ENCODE data around the gene SPPL3. TPM values are rescaled to one million over a fixed set of nuclear protein-coding genes. Genes with fewer than 3 reads are reported as not detected.
"Not testable (repeated sequence)": the region's sequence is repeated elsewhere in the genome, so short reads cannot be mapped to it uniquely, and the experiment has no call there.

The SPPL3 gene
- total RNA-seq = 10 to 100 TPM; 24.7 to 27.6 TPM

DNA sequence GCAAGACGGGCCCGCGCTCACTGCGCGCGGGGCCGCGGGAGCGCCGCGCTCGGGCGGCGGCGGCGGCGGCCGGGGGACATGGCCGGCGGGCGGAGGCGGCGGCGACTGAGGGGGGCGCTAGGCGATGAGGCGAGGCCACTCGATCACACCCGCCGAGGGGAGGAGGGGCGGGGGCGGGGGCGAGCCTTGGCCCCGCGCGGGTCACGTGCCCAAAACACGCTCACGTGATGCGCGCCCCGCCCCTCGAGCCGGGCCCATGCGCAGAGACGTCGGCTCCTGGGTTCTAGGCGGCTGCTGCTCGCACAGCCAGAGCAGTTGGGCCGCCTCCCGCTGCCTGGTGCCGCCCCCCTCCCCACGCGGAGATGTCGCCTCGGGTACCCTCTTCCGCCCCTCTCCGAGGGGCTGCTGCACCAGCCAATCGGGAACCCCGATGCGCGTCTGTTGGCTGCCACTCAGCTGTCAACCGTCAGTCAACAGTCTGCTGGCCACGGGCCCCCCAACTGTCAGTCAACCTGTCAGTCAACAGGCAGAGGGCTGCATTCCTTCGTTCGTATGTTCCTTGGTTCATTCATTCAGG lies at the start of gene SPPL3:
Gene SPPL3 (minus strand): TSS at position 162 of the 577 bp plus-strand sequence. CDS start 491 bp downstream, outside the sequence.
- H3K27me3 Mint-ChIP-seq = no peaks in the 10 kb centered on the region
- peak within 1 kb of the TSS; percentile 98 for H3K4me3 Mint-ChIP-seq
- no peaks in the 10 kb centered on the region for H3K9me3 Mint-ChIP-seq
- peaks cover 14% of the 10 kb centered on the region for H3K36me3 Mint-ChIP-seq
- peak within 1 kb of the TSS; percentile 91 for H3K27ac Mint-ChIP-seq
- peak; percentile 95 for DNase-seq
- H3K4me1 Mint-ChIP-seq = peaks cover 15% of the 10 kb centered on the region

DNA sequence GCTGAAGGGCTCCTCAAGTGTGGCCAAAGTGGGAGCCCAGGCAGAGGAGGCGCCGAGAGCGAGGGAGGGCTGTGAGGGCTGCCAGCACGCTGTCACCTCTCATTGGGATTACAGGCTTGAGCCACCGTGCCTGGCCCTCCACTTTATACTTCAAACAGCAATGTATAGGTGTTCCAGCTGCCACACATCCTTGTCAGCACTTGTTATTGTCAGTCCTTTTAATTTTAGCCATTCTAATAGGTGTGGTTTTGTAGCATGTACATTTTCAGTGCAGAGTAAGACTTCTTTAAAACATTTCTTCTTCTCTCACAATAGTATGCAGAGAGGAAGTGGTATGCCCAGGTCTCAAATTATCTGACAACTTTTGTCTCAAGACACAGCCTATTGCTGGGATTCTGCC lies 46.6 kb upstream of the SPPL3 start:
- Mint-ChIP-seq H3K27ac (no peak overlapping the region), H3K27me3 (no peaks in the 10 kb centered on the region), H3K4me1 (no peaks in the 10 kb centered on the region), H3K4me3 (no peak overlapping the region), H3K9me3 (no peaks in the 10 kb centered on the region), H3K36me3 (no peaks in the 10 kb centered on the region)
- DNase-seq = no peak

DNA sequence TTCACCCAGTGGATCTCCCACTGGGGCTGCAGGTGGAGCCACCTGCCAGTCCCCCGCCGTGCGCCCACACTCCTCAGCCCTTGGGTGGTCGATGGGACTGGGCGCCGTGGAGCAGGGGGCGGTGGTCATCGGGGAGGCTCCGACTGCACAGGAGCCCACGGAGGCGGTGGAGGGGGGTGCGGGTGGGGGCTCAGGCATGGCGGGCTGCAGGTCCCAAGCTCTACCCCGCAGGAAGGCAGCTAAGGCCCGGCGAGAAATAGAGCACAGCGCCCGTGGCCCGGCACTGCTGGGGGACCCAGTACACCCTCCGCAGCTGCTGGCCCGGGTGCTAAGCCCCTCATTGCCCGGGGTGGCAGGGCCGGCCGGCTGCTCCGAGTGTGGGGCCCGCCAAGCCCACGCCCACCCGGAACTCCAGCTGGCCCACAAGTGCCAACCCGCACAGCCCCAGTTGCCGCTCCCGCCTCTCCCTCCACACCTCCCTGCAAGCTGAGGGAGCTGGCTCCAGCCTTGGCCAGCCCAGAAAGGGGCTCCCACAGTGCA lies 46.2 kb upstream of the SPPL3 start:
- DNase-seq, H3K4me3 Mint-ChIP-seq, H3K4me1 Mint-ChIP-seq, H3K36me3 Mint-ChIP-seq, H3K27me3 Mint-ChIP-seq, H3K9me3 Mint-ChIP-seq, H3K27ac Mint-ChIP-seq: not testable (repeated sequence)

- H3K27me3 Mint-ChIP-seq, H3K27ac Mint-ChIP-seq, H3K36me3 Mint-ChIP-seq, H3K9me3 Mint-ChIP-seq, DNase-seq, H3K4me1 Mint-ChIP-seq, H3K4me3 Mint-ChIP-seq: not testable (repeated sequence)
These were observed 41.4 kb upstream of the SPPL3 start for GRCh38 chr12:120945516-120945915.

DNA sequence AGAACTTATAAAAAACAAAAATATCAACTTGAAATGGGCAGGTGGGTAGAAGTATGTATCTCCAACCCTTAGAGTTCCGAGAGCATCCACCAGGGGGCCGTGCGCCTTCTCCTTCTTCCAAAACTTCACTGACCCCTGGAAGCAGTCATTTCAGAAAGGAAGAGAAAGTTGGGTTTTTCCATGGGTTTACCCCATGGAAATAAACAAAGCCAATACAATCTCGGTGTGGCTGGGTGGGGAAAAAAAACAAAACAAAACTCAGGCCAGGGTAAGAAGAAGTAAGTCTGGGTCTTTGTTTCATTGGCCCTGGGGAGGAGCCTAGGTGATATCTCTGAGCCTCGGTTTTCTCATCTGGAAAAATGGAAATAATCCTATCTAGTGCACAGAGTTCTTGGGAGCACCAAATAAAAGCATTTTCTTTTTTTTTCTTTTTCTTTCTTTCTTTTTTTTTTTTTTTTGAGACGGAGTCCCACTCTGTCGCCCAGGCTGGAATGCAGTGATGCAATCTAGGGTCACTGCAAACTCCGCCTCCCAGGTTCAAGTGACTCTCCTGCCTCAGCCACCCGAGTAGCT lies 40.6 kb upstream of the SPPL3 start:
- peak; percentile 58 for DNase-seq
- peaks cover 3% of the 10 kb centered on the region for H3K4me1 Mint-ChIP-seq
- no peaks in the 10 kb centered on the region for H3K27me3 Mint-ChIP-seq
- no peaks in the 10 kb centered on the region for H3K9me3 Mint-ChIP-seq
- H3K4me3 Mint-ChIP-seq = no peak overlapping the region
- no peak overlapping the region for H3K27ac Mint-ChIP-seq
- H3K36me3 Mint-ChIP-seq = no peaks in the 10 kb centered on the region

DNA sequence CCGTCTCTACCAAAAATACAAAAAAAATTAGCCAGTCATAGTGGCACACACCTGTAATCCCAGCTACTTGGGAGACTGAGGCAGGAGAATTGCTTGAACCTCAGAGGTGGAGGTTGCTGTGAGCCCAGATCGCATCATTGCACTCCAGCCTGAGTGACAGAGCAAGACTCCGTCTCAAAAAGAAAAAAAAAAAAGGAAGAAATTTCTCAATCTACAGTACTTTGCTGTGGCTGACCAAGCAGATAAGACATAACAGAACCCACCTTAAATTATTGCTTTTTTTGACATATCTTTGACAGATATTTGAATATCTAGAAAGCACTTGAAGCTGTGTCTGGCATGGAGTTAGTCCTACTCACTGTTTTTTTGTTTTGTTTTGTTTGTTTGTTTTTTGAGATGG lies 39.3 kb upstream of the SPPL3 start:
- Mint-ChIP-seq H3K4me3 (no peak overlapping the region), H3K27ac (no peak overlapping the region), H3K36me3 (no peaks in the 10 kb centered on the region), H3K9me3 (no peaks in the 10 kb centered on the region), H3K4me1 (peaks cover 3% of the 10 kb centered on the region), H3K27me3 (no peaks in the 10 kb centered on the region)
- no peak for DNase-seq

DNA sequence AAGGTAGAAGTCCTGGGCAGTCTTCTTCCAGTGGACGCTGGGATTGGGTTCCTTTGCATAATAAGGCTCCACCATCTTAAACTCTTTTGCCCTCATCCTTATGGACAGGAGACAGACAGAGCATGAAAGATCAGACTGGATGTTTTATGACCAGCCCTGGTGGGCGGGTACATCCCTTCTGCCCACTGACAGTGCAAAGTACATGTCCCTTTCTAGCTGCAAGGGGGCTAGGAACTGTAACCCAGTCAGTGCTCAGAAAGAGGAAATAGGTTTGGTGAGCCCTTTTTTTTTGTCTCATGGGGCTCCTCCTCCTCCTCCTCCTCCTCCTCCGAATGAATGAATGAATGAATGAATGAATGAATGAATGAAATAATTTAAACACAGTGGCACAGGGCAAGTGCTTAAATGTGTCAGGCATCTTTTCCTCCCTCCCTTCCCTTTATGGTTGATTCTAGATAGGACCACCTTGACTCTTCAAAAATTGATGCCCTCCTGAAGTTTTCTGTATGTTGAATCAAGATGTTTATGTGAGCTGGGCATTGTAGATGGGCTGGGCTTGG lies 37.8 kb upstream of the SPPL3 start:
- no peaks in the 10 kb centered on the region for H3K9me3 Mint-ChIP-seq
- no peak overlapping the region for H3K27ac Mint-ChIP-seq
- H3K36me3 Mint-ChIP-seq = no peaks in the 10 kb centered on the region
- no peak overlapping the region for H3K4me3 Mint-ChIP-seq
- DNase-seq = no peak
- peaks cover 3% of the 10 kb centered on the region for H3K4me1 Mint-ChIP-seq
- peaks cover 6% of the 10 kb centered on the region for H3K27me3 Mint-ChIP-seq

GRCh38 chr12:120941412-120941811 lies 37.3 kb upstream of the SPPL3 start:
- Mint-ChIP-seq H3K4me1 (peaks cover 3% of the 10 kb centered on the region), H3K4me3 (no peak overlapping the region), H3K36me3 (no peaks in the 10 kb centered on the region), H3K27ac (no peak overlapping the region), H3K9me3 (no peaks in the 10 kb centered on the region), H3K27me3 (peaks cover 6% of the 10 kb centered on the region)
- no peak for DNase-seq

DNA sequence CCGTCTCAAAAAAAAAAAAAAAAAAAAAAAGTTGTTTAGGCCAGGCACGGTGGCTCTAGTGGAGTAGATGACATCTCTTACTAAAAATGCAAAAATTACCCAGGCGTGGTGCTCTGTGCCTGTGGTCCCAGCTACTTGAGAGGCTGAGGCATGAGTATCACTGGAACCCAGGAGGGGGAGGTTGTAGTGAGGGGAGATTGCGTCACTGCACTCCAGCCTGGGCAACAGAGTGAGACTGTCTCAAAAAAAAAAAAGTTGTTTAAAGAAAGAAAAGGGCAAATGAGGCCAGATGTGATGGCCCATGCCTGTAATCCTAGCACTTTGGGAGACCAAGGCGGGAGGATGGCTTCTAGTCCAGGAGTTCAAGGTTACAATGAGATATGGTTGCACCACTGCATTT lies 36.6 kb upstream of the SPPL3 start:
- no peaks in the 10 kb centered on the region for H3K9me3 Mint-ChIP-seq
- peaks cover 3% of the 10 kb centered on the region for H3K4me1 Mint-ChIP-seq
- no peak overlapping the region for H3K27ac Mint-ChIP-seq
- H3K27me3 Mint-ChIP-seq = peaks cover 6% of the 10 kb centered on the region
- DNase-seq = no peak
- H3K36me3 Mint-ChIP-seq = no peaks in the 10 kb centered on the region
- no peak overlapping the region for H3K4me3 Mint-ChIP-seq

DNA sequence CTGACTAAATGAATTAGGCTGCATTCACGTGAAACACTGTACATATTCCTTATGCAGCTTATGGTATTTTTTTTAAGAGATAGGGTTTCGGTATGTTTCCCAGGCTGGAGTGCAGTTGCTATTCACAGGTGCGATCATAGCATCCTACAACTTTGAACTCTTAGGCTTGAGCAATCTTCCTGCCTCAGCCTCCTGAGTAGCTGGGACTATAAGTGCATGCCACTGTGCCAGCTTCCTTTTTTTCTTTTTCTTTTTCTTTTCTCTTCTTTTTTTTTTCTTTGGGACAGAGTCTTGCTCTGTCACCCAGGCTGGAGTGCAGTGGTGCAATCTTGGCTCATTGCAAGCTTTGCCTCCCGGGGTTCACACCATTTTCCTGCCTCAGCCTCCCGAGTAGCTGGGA lies 35.8 kb upstream of the SPPL3 start:
- H3K36me3 Mint-ChIP-seq = no peaks in the 10 kb centered on the region
- H3K4me1 Mint-ChIP-seq = peaks cover 3% of the 10 kb centered on the region
- H3K27ac Mint-ChIP-seq = no peak overlapping the region
- no peaks in the 10 kb centered on the region for H3K9me3 Mint-ChIP-seq
- no peak for DNase-seq
- peaks cover 6% of the 10 kb centered on the region for H3K27me3 Mint-ChIP-seq
- no peak overlapping the region for H3K4me3 Mint-ChIP-seq

DNA sequence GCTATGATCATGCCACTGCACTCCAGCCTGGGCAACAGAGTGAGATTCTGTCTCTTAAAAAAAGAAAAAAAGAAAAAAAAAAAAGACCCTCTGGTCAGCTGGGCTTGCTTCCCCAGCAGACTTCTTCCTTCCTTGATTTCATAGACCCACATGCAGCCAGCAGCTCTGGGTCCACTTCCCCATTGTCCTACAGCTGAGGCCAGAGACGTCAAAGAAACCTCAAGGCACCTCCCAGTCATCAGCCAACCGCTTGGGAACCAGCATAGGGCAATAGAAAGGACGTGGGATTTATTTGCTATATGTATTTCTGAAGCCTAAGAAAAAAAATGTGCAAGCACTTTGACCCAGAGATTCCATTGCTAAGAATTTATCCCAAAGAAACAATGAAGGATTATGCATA lies 35.4 kb upstream of the SPPL3 start:
- no peak overlapping the region for H3K27ac Mint-ChIP-seq
- no peaks in the 10 kb centered on the region for H3K36me3 Mint-ChIP-seq
- DNase-seq = no peak
- H3K27me3 Mint-ChIP-seq = peaks cover 6% of the 10 kb centered on the region
- H3K4me3 Mint-ChIP-seq = no peak overlapping the region
- H3K4me1 Mint-ChIP-seq = no peaks in the 10 kb centered on the region
- no peaks in the 10 kb centered on the region for H3K9me3 Mint-ChIP-seq

DNA sequence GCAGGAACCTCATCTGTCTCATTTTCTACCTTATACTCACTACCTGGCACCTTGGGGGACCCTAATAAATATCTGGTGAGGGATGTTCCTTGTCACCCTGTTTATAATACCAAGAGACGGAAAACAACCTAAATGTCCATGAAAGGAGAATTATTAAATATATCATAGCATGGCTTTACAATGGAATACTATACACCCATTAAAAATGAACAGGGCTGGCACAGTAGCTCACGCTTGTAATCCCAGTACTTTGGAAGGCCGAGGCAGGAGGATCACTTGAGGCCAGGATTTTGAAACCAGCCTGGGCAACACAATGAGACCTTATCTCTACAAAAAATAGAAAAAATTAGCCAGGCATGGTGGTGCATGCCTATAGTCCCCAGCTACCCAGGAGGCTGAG lies 34.3 kb upstream of the SPPL3 start:
- H3K27me3 Mint-ChIP-seq = peaks cover 6% of the 10 kb centered on the region
- H3K36me3 Mint-ChIP-seq = no peaks in the 10 kb centered on the region
- no peak overlapping the region for H3K27ac Mint-ChIP-seq
- H3K4me3 Mint-ChIP-seq = no peak overlapping the region
- no peaks in the 10 kb centered on the region for H3K9me3 Mint-ChIP-seq
- no peak for DNase-seq
- H3K4me1 Mint-ChIP-seq = no peaks in the 10 kb centered on the region

DNA sequence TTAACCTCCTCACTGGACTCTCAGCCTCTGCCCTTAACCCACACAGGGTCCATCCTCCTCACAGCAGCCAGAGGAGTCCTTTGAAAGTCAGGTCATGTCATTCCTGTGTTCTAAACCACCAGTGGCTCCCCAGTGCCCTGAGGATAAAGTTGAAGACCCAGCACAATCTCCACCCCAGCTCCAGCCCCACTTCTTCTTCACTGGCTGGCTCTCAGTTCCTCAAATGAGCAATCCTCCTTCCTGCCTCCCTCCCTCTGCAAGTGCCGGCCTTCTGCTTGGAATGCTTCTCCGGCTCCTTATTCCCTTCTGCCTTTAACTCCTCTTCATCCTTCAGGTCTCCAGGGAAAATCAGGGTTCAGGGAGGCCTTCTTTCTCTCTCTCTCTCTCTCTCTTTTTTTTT lies 32.0 kb upstream of the SPPL3 start:
- H3K4me3 Mint-ChIP-seq = no peak overlapping the region
- no peaks in the 10 kb centered on the region for H3K9me3 Mint-ChIP-seq
- no peaks in the 10 kb centered on the region for H3K36me3 Mint-ChIP-seq
- H3K4me1 Mint-ChIP-seq = no peaks in the 10 kb centered on the region
- peaks cover 6% of the 10 kb centered on the region for H3K27me3 Mint-ChIP-seq
- no peak for DNase-seq
- no peak overlapping the region for H3K27ac Mint-ChIP-seq

GRCh38 chr12:120933786-120934185 lies 29.6 kb upstream of the SPPL3 start:
- Mint-ChIP-seq H3K4me1 (no peaks in the 10 kb centered on the region), H3K9me3 (no peaks in the 10 kb centered on the region), H3K4me3 (no peak overlapping the region), H3K27me3 (peaks cover 6% of the 10 kb centered on the region), H3K27ac (no peak overlapping the region), H3K36me3 (no peaks in the 10 kb centered on the region)
- no peak for DNase-seq

- no peak for DNase-seq
- Mint-ChIP-seq H3K27ac (no peak overlapping the region), H3K4me3 (no peak overlapping the region), H3K4me1 (no peaks in the 10 kb centered on the region), H3K9me3 (no peaks in the 10 kb centered on the region), H3K27me3 (peaks cover 4% of the 10 kb centered on the region), H3K36me3 (no peaks in the 10 kb centered on the region)
These were observed 28.9 kb upstream of the SPPL3 start for GRCh38 chr12:120932956-120933526.

DNA sequence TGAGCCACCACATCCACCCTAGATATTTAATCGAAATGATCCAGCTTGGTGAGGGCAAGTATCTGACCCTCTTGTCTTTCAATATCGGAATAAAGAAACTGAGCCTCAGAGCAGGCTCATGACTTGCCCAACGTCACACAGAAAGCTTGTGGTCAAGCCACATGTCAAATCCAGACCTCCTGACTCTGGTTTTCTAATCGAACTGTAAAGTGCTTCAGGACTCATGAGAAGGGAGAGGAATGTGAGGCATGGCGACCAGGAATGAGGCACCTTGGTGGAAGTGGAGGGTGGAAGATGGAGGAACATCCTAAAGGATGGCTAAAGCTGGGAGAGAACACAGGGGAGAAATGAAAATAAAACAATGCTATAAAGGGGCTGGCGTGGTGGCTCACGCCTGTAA lies 27.9 kb upstream of the SPPL3 start:
- no peaks in the 10 kb centered on the region for H3K36me3 Mint-ChIP-seq
- H3K4me1 Mint-ChIP-seq = no peaks in the 10 kb centered on the region

More for the DNA sequence above, 27.9 kb upstream of the SPPL3 start:
- H3K27ac Mint-ChIP-seq = no peak overlapping the region
- no peaks in the 10 kb centered on the region for H3K9me3 Mint-ChIP-seq
- DNase-seq = no peak
- no peak overlapping the region for H3K4me3 Mint-ChIP-seq
- H3K27me3 Mint-ChIP-seq = no peaks in the 10 kb centered on the region
